AML-193 (cell line): ENCODE measurements around the gene PDGFB.

ENCODE experiments used
- DNase-seq, 2 experiments: peaks; one replicate each; lab custom pipeline; 2025; lab: John Stamatoyannopoulos, UW

The PDGFB gene

DNA sequence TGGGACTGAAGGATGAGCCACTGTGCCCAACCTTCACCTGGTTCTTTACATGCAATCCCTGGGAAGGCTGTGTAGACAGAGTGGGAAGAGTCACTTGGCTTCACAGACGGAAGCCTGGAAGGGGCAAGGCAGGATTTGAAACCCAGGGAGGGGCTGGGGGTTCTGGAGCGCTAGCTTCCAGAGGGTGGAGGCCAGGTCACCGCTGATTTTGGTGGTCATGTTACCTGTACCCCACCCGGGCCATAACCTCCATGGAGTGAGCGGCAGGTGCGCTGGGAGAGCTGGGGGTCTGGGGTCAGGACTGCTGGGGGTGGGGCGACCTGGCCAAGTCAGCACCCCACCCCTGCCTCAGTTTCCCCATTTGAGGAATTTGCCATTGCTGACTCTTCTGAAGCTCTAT lies 38.3 kb downstream of the PDGFB start:
- DNase-seq, result no peak

DNA sequence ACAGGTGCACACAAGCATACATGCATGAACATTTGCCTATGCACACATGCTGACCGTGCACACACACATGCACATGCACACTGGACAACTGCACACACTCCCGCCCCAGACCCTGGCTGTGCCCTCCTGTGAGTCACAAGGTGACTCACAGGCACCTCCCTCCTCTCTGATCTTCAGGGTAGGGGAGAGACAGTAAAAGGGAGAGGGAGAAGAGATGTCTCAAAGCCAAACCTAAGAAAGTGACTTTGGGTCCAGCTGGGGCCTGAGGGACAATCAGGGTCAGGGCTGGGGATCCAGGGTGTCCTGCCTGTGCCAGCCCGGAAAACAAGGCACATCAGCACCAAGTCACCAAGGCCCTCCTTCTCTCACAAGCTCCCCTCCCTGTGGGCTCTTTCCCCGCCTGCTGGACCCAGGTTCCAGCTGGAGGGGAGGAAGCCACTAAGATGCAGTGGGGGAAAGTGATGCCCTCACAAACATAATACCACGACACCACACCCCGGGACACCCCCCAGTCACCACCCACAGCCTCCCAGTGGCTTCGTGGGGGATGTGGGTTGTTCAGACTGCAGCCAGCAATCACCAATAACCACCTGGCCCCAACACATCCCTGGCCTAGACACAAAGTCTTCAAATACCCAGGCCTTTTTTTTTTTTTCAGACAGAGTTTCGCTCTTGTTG lies 39.3 kb downstream of the PDGFB start:
- DNase-seq, result no peak

DNA sequence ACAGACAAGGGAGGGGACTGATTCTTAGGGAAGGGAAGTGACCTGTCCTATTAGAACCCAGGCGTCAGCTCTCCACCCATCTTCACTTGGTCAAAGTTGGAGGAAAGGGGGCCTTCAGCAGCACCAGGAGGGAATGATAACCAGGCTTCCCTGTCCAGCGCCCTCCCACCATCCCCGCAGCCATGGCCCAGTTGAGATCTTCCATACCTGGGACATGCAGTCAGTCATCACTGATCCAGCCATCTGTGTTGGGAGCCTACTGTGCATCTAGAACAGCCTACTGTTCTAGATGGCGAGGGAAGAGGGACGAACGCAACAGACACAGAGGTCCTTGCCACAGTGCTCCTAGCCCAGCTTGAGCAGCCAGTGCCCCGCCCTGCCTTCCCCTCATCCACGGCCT lies 40.6 kb downstream of the PDGFB start:
- no peak for DNase-seq

DNA sequence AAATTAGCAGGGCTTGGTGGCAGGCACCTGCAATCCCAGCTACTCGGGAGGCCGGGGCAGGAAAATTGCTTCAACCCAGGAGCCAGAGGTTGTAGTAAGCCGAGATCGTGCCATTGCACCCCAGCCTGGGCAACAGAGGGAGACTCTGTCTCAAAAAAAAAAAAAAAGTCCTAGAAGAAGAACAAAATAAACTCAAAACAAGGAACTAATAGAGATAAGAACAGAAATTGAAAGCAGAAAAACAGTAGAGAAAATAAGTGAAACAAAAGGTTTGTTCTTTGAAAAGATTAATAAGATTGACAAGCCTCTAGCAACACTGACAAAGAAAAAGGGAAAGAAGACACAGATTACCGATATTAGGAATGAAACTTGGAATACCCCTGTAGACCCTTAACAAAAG lies 47.2 kb downstream of the PDGFB start:
- no peak for DNase-seq

DNA sequence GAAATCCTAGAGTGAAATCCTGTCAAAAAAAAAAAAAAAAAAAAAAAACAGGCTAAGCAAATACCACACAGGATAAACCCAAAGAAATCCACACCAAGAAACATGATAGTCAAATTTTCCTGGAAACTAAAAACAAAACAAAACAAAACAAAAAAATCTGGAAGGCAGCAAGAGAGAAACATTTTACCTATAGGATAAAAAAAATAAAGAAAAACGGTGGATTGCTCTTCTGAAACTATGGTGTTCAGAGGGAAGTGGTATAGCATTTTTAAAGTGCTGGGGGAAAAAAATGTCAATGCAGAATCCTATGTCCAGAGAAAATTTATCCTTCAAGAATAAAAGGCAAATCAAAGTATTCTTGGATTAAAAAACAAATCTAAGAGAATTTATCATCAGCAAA lies 50.7 kb downstream of the PDGFB start:
- no peak for DNase-seq

DNA sequence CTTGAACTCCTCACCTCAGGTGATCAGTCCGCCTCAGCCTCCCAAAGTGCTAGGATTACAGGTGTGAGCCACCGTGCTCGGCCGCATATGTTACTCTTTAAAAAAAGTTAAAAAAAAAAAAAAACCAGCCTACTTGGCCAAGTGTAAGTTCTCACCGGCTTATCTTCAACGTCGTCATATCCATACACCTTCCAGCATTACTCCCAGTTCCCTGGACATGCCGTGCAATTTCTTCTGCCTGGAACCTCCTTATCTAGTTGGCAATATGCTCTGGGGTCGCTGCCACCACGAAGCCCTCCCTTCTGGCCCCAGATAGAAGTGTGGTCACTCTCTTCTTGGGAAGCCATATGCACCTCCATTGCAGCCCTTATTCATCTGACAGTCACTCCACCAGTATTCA lies 56.0 kb downstream of the PDGFB start:
- no peak for DNase-seq

DNA sequence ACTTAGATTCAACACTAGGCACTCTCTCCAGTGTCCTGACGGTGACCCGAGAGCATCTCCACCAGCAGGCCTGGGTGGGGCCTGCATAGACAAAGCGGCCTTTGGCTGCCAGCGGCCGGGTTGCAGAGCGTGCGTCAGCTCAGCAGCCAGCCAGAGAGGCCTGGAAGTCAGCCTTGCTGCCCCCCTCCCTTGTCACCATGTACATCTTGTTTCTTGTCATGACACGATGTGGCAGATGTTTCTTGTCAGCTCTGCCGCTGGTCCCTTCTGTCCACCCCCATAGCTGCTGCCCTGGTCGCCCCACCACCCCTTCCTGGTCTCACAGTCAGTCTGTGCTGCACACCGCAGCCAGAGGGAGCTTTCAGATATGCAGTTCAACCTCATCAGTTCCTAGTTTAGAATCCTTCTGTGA lies 59.2 kb downstream of the PDGFB start:
- DNase-seq, result no peak

DNA sequence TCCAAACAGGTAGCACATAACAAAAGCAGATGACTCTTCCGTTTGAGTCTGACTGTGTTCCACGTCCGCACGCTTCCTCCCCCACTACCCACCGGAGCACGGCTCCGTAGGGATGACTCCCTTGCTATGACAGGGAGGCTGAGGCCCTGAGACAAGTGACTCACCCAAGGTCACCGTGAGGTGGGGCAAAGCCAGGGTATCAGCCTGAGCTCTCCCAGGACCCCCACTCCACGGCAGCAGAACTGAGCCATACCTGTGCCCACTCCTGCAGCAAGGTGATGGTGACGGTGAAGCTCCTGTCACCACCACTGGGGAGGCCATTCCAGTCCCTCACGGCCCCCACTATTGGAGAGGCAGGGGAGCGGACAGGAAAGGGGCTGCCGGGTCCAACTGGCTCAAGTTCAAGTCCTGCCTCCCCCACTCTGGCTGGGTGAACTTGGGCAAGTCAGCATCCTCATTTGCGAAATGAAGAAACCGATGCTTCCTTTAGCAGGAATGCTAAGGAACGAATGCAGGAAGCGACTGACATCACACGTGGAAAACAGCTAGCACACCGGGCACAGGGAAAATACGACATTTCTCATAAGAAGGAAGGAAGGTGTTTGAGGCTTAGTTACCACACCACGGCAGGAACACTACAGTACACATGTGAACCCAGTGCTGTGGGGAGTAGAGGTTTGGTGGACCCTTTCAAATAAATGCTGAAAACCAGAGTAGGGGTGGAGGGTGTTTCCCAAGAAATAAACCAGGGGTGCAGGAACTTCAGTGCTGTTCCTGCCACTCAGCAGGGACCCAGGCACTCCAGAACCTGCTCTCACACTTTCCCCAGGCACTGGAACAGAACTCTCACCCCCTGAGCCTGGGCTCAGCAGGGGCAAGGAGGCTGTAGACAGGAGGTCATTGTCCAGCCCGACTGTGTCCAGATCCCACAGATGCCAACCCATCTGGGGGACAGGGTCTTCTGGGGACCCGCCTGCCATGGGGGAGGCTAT lies 59.9 kb downstream of the PDGFB start:
- DNase-seq, result no peak

DNA sequence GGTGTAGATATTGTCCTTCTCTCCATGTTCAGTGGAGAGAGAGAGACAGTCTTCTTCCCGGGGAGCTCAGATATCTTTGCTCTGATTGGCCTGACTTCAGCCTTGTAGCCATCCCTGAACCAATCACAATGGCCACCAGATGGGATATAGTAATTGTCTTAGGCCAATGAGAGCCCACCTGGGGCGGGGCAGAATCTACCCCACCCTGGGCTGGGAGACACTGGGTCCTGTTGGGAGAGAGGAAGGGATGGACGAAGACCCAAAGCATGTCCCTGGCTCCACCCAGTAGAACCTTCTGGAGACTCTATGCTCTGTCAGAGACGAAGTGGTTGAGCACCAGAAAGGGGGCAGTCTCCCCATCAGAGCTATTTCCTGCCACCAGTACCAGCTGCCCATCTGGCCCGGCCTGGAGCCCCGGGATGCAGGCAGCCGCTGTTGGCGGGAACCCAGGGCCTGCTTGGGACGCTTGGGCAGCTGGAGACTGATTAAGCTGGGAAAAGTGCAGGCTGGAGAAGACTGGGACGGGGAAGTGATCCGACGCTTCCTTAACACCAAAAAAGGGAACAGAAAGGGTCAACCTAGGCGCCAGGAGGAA lies 60.7 kb downstream of the PDGFB start:
- DNase-seq, result no peak

DNA sequence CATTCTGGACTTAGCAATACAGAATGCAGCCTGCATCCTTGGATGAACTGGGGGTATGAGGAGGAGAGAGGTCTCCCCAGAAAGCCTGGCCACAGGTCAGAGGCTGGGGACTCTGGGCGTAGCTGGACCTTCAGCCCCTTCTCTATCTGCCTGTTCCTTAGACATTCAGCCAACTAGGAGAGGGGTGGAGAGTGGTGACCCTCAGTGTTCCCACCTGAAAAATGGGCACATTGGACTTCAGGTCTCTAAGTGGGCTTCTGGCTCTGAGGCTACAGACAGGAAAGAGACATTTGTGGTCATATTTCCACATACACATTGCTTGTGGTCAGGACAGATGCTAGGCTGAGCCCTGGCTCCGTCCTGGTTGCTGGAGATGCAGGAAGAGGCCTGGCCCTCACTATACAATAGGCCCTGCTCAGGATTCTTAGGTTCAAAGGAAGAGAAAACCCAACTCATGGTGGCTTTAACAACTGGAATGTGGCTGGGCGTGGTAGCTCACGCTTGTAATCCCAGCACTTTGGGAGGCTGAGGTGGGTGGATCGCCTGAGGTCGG lies 62.2 kb downstream of the PDGFB start:
- DNase-seq, result no peak

DNA sequence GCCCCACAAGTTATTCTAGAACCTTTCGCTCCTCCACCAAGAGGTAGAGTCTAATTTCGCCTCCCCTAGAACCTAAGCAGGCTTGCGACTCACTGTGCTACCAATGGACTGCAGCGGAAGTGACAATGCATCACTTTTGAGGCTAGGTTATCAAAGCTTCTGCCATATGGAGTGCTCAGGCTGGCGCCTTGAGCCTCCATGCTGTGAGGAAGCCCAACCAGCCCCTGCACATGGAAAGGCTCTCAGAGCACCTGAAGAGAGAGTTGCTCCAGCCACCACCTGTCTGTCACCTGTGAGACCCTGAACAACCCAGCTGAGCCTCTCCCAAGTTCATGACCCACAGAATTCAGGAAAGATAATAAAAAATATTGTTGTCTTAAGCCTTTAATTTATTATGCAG lies 63.0 kb downstream of the PDGFB start:
- DNase-seq, result no peak

DNA sequence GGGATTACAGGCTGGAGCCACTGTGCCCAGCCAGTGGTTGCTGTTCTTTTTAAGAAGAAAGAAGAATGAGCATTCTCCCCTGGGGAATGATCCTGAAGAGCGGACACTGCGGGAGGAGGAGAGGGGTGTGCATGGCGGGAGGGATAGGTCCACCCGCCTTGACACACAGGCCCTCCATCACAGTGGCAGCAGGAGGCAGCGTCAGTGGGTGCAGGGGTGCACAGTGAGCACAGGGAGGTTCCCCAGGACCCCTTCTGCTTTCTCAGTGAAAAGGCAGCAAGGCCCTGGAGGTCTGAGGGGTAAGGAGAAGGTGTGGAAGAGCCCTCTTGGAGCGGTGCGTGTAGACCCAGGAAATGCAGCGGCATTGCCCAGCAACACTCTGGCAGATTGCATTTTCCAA lies 63.4 kb downstream of the PDGFB start:
- DNase-seq, result no peak

DNA sequence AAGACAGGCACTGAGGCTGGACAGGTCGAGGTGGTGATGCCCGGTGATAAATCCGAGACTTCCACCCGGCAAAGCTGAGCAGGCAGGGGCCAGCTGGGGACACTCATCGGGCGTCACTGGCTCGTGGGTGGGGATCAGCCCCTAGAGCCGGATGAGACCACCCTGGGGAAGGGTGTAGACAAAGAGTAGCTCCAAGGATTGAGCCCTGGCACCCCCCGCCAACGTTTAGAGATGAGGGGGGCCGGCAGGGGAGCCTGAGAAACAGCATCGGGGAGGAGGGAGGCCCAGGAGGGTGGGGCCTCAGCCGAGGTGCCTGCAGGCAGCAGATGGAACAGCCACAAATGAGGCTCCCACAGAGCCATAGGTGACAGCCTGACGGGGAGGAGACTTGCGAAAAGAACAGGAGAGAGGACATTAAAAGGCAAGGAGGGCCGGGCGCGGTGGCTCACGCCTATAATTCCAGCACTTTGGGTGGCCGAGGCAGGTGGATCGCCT lies 64.9 kb downstream of the PDGFB start:
- no peak for DNase-seq

DNA sequence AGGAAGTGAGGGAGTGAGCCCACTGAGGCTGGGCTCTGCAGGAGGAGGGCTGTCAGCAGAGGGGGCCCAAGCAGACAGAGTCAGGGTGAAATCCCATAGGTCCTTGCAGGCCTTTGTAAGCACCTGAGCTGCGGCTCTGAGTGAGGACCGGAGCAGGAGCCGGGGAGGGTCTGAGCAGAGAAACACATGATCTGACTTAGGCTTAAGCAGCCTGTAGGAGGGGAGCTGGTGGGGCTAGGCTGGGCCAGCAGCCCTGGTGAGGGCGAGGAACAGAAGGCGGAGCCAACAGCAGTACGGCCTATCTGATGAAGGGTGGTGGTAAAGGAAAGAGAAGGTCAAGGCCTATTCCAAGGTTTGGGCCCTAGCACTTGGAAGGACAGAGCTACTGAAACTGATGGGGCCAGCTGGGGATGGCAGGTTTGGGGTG lies 65.4 kb downstream of the PDGFB start:
- no peak for DNase-seq

DNA sequence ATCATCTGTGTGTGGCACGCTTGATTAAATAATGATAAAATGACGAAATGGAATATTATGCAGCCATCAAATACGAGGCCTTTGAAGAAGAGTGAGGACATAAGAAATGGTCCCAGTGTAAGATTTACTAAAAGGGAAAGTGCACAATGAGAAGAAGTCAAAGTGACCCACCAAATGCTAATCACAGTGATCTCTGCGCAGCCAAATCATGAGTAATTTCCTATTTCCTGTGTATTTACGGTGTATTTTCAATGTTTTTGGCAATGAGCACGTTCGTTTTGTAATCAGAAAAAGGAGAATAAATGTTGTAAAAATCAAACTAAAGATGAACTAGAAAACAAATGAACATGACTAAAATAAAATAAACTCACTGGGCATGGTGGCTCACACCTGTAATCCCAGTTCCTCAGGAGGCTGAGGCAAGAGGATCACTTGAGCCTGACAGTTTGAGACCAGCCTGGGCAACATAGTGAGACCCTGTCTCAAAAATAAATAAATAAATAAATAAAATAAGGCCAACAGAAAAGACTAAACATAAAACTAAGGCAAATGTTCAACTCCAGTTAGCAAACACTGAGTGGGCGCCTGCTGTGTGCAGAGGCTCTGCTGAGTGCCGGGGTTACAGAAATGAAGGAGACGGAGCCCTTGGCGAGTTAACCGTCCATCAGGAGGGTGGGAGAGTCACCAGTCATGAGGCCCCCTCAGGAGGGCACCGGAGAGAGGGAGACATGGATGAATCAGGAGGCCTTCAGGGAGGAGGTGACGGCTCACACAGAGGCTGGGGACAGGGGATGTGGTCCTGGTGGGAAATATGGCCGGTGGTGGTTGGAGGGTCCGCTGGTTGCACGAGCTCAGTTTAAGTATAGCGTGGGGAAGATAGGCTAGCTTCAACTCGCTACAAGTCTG lies 66.3 kb downstream of the PDGFB start:
- no peak for DNase-seq

DNA sequence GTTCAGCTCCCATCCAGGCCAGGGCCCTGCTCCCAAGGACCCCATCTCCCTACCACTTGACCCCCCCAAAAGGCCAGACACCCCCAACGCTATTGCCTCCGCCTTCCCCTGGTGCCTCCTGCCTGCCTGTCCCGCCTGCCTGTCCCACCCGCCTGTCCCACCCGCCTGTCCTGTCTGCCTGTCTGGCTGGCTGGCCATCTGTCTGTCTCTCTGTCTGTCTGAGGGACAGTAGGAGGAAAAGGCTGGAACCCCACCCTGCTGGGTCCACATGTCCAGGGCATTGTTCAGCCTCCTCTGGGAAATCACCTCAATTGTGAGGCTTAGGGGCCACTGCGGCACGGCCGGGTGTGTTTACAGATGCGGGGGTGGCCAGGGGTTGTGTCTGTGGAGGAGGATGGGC lies 67.0 kb downstream of the PDGFB start:
- no peak for DNase-seq

DNA sequence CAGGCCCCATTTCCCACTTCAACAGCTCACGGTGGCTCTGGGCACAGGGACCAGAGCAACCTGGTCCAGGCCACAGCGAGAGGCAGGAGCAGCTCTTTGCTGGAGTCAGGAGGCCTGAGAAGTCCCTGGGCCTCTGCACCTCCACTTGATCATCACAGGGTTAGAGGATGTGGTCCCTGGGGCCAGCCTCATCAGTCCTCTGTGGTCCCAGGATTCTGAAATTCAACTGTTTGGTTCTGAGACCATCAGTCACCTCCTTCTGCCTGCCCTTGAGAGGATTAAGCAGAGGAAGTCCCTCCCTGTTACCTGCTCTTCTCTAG lies 67.4 kb downstream of the PDGFB start:
- no peak for DNase-seq

DNA sequence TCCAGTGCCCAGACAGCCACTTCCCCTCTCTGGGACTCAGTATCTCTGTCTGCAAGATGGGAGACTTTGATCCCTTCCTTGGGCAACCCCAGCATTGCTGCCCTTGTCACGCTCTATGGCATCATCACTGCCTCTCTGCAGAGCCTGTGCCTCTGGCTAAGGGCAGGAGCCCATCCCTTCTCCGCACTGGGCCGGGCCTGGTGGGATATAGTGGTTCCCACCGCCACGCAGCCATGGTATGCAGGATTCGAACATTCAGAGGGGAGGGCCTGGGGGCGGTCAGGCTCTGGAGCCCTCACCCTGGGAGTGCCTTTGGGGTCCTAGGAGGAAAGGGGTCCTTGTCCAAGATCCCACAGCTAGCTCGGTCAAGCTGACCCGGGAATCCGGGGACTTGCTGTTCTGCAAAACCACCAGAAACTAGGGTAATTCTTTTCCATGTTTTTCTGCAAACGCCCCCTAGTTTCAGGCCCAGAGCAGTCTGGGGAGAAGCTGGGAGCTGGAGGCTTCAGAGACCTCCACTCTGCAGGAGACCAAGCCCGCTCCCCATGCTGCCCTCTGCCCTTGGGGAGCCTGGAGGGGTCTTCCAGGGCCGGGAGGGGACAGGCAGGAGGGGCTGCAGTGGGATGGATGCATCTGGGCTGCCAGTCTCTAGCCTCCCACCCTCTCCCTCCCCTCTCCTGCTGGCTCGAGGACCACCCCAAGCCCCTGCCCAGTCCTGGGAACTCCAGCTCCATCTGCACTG lies 67.9 kb downstream of the PDGFB start:
- DNase-seq, result no peak

DNA sequence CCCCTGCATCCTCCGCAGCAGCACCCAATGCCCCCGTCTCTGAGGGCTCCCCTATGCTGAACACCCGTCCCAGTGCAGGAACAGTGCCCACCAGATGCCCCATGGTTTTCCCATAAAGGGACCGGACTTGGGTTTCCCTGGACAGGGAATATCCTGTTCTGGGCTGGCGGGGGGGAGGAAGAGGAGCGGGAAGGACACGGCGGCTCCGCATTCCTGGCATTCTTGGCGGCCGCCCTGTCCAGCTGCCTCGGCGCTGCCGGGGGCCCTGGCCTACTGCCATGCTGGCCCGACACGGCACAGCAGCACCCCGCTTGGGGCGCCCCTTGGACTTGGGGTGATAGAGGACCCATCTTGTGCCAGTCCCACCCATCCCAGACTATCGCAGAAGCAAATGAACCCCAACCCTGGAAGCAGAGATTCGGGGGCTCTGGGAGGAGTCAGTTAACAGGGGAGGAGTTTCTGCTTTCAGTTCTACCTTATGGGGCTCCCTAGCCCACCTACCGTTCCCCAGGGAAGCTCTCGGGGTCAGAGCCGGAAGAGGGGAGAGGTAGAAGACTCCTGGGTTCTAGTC lies 68.6 kb downstream of the PDGFB start:
- no peak for DNase-seq

DNA sequence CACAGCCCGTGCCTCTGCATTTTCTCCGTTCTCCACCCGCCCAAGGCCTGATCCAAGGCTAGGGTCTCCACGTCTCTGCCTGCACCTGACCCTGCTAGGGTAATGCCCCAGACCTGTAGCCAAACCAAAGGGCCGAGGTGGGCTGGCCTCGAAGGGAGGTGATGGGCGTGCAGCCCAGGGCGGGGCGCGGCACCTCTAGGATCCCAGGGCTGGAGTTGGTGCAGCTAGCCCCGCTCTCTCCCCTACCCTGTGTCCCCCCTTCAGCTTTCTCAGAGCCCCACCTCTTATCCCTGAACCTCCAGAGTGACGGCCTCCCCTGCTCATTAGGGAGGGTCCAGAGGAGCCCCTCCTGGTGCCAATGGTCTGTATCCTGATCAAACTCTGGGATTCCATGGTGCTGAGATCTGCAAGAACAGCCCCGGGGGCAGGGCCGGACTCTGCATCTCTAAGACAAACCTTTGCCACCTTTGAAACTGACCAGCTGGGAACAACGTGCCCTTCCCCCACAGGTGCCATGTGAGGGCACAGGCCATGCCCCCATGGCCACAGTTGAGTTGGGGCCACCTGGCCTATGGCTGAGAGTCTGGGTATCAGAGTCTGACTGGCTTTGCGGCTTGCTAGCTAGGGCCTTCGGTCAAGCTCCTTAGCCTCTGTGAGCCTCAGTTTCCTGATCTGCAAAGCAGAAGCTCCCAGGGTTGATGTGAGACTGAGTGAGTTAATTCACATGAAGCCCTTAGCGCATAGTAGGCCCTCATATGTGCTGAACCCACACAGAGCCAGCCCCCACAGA lies 69.2 kb downstream of the PDGFB start:
- no peak for DNase-seq
